Suprapubic skin (tissue), 4 donors: ENCODE data around the gene MYH10.

ENCODE experiments used
- EP300 ChIP-seq: sonication (generic); formaldehyde crosslinking; IDR thresholded peaks from one replicate; pipeline ENCODE4 v1.6.1; 2017; ENCODE audit warnings: antibody characterized with exemption
- POLR2A ChIP-seq, 2 donors: fragments of 450-650 bp; IDR thresholded peaks; one replicate each; pipeline ENCODE4 v1.6.1; 2017; ENCODE audit warnings: antibody characterized with exemption in 2 of 2, mild to moderate bottlenecking in 2 of 2, moderate library complexity in 2 of 2
- POLR2AphosphoS5 ChIP-seq, 3 donors: sonication (generic); formaldehyde crosslinking; IDR thresholded peaks; one replicate each; pipeline ENCODE4 v1.6.1; 2017; ENCODE audit warnings: antibody characterized with exemption in 3 of 3
- TF ChIP-seq, protein P1 (sequence below), 2 donors: fragments of 200-600 bp in 1 of 2; fragments of 450-650 bp in 1 of 2; sonication (generic) in 1 of 2; IDR thresholded peaks; one replicate each; pipeline ENCODE4 v1.5.1; 2016 to 2019; ENCODE audit warnings: antibody characterized with exemption in 2 of 2, mild to moderate bottlenecking in 1 of 2, moderate library complexity in 1 of 2

DNA sequence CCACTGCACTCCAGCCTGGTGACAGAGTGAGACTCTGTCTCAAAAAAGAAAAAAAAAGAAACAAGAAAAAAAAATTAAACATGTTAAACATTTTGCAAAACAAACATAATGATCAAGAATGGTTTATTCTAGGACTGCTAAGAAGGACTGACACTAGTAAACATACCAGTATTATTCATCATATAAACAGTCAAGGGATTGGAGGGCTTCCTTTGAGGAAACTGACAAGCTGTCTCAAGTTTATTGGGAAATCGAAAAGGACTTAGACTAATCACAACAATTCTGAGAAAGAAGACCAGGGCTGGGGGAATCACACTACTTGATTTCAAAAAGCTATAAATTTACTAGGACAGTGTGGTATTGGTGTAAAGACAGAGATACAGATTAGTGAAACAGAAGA is 75.5 kb downstream of the MYH10 start:
- TF ChIP-seq, protein P1, sequence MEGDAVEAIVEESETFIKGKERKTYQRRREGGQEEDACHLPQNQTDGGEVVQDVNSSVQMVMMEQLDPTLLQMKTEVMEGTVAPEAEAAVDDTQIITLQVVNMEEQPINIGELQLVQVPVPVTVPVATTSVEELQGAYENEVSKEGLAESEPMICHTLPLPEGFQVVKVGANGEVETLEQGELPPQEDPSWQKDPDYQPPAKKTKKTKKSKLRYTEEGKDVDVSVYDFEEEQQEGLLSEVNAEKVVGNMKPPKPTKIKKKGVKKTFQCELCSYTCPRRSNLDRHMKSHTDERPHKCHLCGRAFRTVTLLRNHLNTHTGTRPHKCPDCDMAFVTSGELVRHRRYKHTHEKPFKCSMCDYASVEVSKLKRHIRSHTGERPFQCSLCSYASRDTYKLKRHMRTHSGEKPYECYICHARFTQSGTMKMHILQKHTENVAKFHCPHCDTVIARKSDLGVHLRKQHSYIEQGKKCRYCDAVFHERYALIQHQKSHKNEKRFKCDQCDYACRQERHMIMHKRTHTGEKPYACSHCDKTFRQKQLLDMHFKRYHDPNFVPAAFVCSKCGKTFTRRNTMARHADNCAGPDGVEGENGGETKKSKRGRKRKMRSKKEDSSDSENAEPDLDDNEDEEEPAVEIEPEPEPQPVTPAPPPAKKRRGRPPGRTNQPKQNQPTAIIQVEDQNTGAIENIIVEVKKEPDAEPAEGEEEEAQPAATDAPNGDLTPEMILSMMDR (IDR thresholded peaks at IDR 0.05), result no peak
- no peak for TF ChIP-seq POLR2A (IDR thresholded peaks at IDR 0.05)
- no peak for TF ChIP-seq EP300
- TF ChIP-seq POLR2AphosphoS5 (IDR thresholded peaks at IDR 0.05), result no peak
